Mesenchymal stem cell (in vitro differentiated cells and primary cell): ENCODE measurements around the gene GALK1.
A peak's percentile ranks its signal among the peaks of the same experiment; 100 is the strongest.
"Not testable (repeated sequence)": the region's sequence is repeated elsewhere in the genome, so short reads cannot be mapped to it uniquely, and the experiment has no call there.

Experiments used
- DNase-seq: peaks from one replicate; pipeline ENCODE4 v3.0.0-alpha.2; 2013
- H2AFZ ChIP-seq: one replicate; pipeline ENCODE4 v1.6.1; 2013; ENCODE audit warnings: low read depth, mild to moderate bottlenecking, control low read depth, inconsistent platforms, low read length, moderate library complexity
- H2AK5ac ChIP-seq: 2 replicates; pipeline ENCODE4 v1.6.1; 2013; ENCODE audit warnings: low read length, moderate library complexity, mild to moderate bottlenecking, inconsistent platforms; ENCODE audit not compliant: severe bottlenecking
- H2BK120ac ChIP-seq: one replicate; pipeline ENCODE4 v1.6.1; 2013; ENCODE audit warnings: low read depth, mild to moderate bottlenecking, inconsistent platforms, low read length, moderate library complexity
- H2BK12ac ChIP-seq, 2 experiments: one replicate each; pipeline ENCODE4 v1.6.1; 2013; ENCODE audit warnings: inconsistent platforms in 2 of 2, low read length in 2 of 2, mild to moderate bottlenecking in 2 of 2, moderate library complexity in 2 of 2, control low read depth in 1 of 2
- H2BK15ac ChIP-seq: one replicate; pipeline ENCODE4 v1.6.1; 2013; ENCODE audit warnings: mild to moderate bottlenecking, low read depth, inconsistent platforms; ENCODE audit not compliant: poor library complexity, severe bottlenecking
- H2BK5ac ChIP-seq: 2 replicates; pipeline ENCODE4 v1.6.1; 2013; ENCODE audit warnings: low read depth, mild to moderate bottlenecking, low read length, control low read depth, inconsistent platforms; ENCODE audit not compliant: poor library complexity, severe bottlenecking
- H3K14ac ChIP-seq, 2 experiments: one replicate each; pipeline ENCODE4 v1.6.1; 2013; ENCODE audit warnings: inconsistent platforms in 2 of 2, low read length in 2 of 2, control low read depth in 1 of 2, mild to moderate bottlenecking in 1 of 2, moderate library complexity in 1 of 2
- H3K18ac ChIP-seq, 2 experiments: one replicate each; pipeline ENCODE4 v1.6.1; 2013; ENCODE audit warnings: inconsistent platforms in 2 of 2, low read length in 2 of 2, control low read depth in 1 of 2, low read depth in 1 of 2, mild to moderate bottlenecking in 1 of 2
- H3K23ac ChIP-seq, 2 experiments: one replicate each; pipeline ENCODE4 v1.6.1; 2013; ENCODE audit warnings: inconsistent platforms in 2 of 2, low read length in 2 of 2, mild to moderate bottlenecking in 2 of 2, moderate library complexity in 2 of 2, control low read depth in 1 of 2
- H3K27ac ChIP-seq: 2 replicates; pipeline ENCODE4 v1.5.1; 2013; ENCODE audit warnings: mild to moderate bottlenecking, moderate library complexity, low read length, control low read depth, inconsistent platforms; ENCODE audit not compliant: poor library complexity, severe bottlenecking
- H3K27me3 ChIP-seq, 2 experiments: 2 replicates each; pipeline versions ENCODE4 v1.6.1 to v1.7.0; 2013; ENCODE audit warnings: low read length in 2 of 2, mild to moderate bottlenecking in 2 of 2, moderate library complexity in 2 of 2, control low read depth in 1 of 2, inconsistent platforms in 1 of 2; ENCODE audit not compliant: control insufficient read depth in 1 of 2, insufficient read depth in 1 of 2
- H3K36me3 ChIP-seq, 2 experiments: 2 replicates each; pipeline versions ENCODE4 v1.6.1 to v1.7.0; 2013; ENCODE audit warnings: low read length in 2 of 2, control low read depth in 1 of 2, inconsistent platforms in 1 of 2, low read depth in 1 of 2, mild to moderate bottlenecking in 1 of 2; ENCODE audit not compliant: insufficient read depth in 2 of 2, control insufficient read depth in 1 of 2
- H3K4ac ChIP-seq, 2 experiments: one replicate each; pipeline ENCODE4 v1.6.1; 2013; ENCODE audit warnings: inconsistent platforms in 2 of 2, low read length in 2 of 2, mild to moderate bottlenecking in 2 of 2, moderate library complexity in 2 of 2, control low read depth in 1 of 2, low read depth in 1 of 2
- H3K4me1 ChIP-seq: 2 replicates; pipeline ENCODE4 v1.6.1; 2013; ENCODE audit warnings: low read depth, low read length, control low read depth; ENCODE audit not compliant: control insufficient read depth, insufficient read depth
- H3K4me2 ChIP-seq: 2 replicates; pipeline ENCODE4 v1.6.1; 2013; ENCODE audit warnings: low read length, mild to moderate bottlenecking, inconsistent platforms; ENCODE audit not compliant: poor library complexity, severe bottlenecking
- H3K4me3 ChIP-seq, 2 experiments: 2 replicates each; pipeline versions ENCODE4 v1.5.1 to v1.7.0; 2013; ENCODE audit warnings: low read length in 2 of 2, mild to moderate bottlenecking in 2 of 2, control low read depth in 1 of 2, low read depth in 1 of 2; ENCODE audit not compliant: insufficient read depth in 1 of 2
- H3K79me1 ChIP-seq: replicated peaks from 2 replicates; pipeline ENCODE4 v1.6.1; 2013; ENCODE audit warnings: mild to moderate bottlenecking, control low read depth, low read length, inconsistent platforms; ENCODE audit not compliant: poor library complexity, severe bottlenecking
- H3K9ac ChIP-seq: 2 replicates; pipeline ENCODE4 v1.7.0; 2013; ENCODE audit warnings: mild to moderate bottlenecking, low read length, moderate library complexity
- H3K9me3 ChIP-seq: 2 replicates; pipeline ENCODE4 v1.7.0; 2013; ENCODE audit warnings: mild to moderate bottlenecking, low read length; ENCODE audit not compliant: control insufficient read depth
- H4K8ac ChIP-seq: one replicate; pipeline ENCODE4 v1.6.1; 2013; ENCODE audit warnings: inconsistent platforms, mild to moderate bottlenecking, low read length, moderate library complexity
- H4K91ac ChIP-seq: one replicate; pipeline ENCODE4 v1.6.1; 2013; ENCODE audit warnings: mild to moderate bottlenecking, low read length, inconsistent platforms
- WGBS: methylation state at CpG from one replicate; pipeline ENCODE4 v1.1.7; 2013; ENCODE audit warnings: mixed read lengths; 5-methylcytosine and 5-hydroxymethylcytosine counted together

The GALK1 gene

GRCh38 chr17:75812096-75813013 is 47.4 kb upstream of the GALK1 start:
- H2BK15ac ChIP-seq = peak overlapping the region; percentile 2
- no peak overlapping the region for H2BK120ac ChIP-seq
- H2BK12ac ChIP-seq = no peak overlapping the region
- no peaks in the 10 kb centered on the region for H3K27me3 ChIP-seq
- no peak overlapping the region for H3K9ac ChIP-seq
- H3K14ac ChIP-seq = no peak overlapping the region
- H3K36me3 ChIP-seq = peaks cover 57 to 68% of the 10 kb centered on the region in 2 experiments
- H3K4me1 ChIP-seq = peaks cover 23% of the 10 kb centered on the region
- no peak overlapping the region for H2AK5ac ChIP-seq
- no peak overlapping the region for H3K18ac ChIP-seq
- H3K4me2 ChIP-seq = no peak overlapping the region
- H3K27ac ChIP-seq = no peak overlapping the region
- H3K9me3 ChIP-seq = no peaks in the 10 kb centered on the region
- no peak overlapping the region for H3K4ac ChIP-seq
- no peak overlapping the region for H3K23ac ChIP-seq
- peaks cover 37% of the 10 kb centered on the region for H3K79me1 ChIP-seq
- no peak overlapping the region for H2BK5ac ChIP-seq
- H4K91ac ChIP-seq = peak overlapping the region; percentile 7
- DNase-seq = no peak
- H3K4me3 ChIP-seq = no peak overlapping the region
- 94% methylated on average over 27 of the region's 27 CpGs for WGBS
- H4K8ac ChIP-seq = no peak overlapping the region
- no peak overlapping the region for H2AFZ ChIP-seq

- H3K27me3 ChIP-seq = no peaks in the 10 kb centered on the region
- WGBS = 93% methylated on average over 7 of the region's 7 CpGs
- no peak for DNase-seq
- H3K27ac ChIP-seq = no peak overlapping the region
- no peak overlapping the region for H4K8ac ChIP-seq
- H4K91ac ChIP-seq = no peak overlapping the region
- H3K36me3 ChIP-seq = peaks cover 46 to 57% of the 10 kb centered on the region in 2 experiments
- no peak overlapping the region for H3K4me3 ChIP-seq
- H3K4ac ChIP-seq = no peak overlapping the region
- H2BK120ac ChIP-seq = no peak overlapping the region
- no peak overlapping the region for H2BK15ac ChIP-seq
- H3K79me1 ChIP-seq = peaks cover 35% of the 10 kb centered on the region
- H2AK5ac ChIP-seq = no peak overlapping the region
- H3K9ac ChIP-seq = no peak overlapping the region
- no peaks in the 10 kb centered on the region for H3K9me3 ChIP-seq
- H3K23ac ChIP-seq = no peak overlapping the region
- H3K4me2 ChIP-seq = no peak overlapping the region
- no peak overlapping the region for H2AFZ ChIP-seq
- no peak overlapping the region for H3K18ac ChIP-seq
- H3K14ac ChIP-seq = no peak overlapping the region
- H2BK5ac ChIP-seq = no peak overlapping the region
- H2BK12ac ChIP-seq = no peak overlapping the region
- H3K4me1 ChIP-seq = peaks cover 23% of the 10 kb centered on the region
Observed at GRCh38 chr17:75811174-75811573, 46.2 kb upstream of the GALK1 start.

GRCh38 chr17:75810756-75811155 is 45.8 kb upstream of the GALK1 start:
- H3K79me1 ChIP-seq = peaks cover 36% of the 10 kb centered on the region
- H2BK5ac ChIP-seq, H2BK12ac ChIP-seq, H3K4ac ChIP-seq, H3K4me3 ChIP-seq, H2AFZ ChIP-seq, H2AK5ac ChIP-seq, H3K27ac ChIP-seq, H3K27me3 ChIP-seq, H4K8ac ChIP-seq, H2BK15ac ChIP-seq, H2BK120ac ChIP-seq, H3K14ac ChIP-seq, H3K9ac ChIP-seq, H3K18ac ChIP-seq, H4K91ac ChIP-seq, H3K23ac ChIP-seq, H3K4me2 ChIP-seq, H3K9me3 ChIP-seq, DNase-seq: not testable (repeated sequence)
- WGBS = 99% methylated on average over 11 of the region's 11 CpGs
- H3K36me3 ChIP-seq = peaks cover 43 to 54% of the 10 kb centered on the region in 2 experiments
- H3K4me1 ChIP-seq = peaks cover 23% of the 10 kb centered on the region

- H3K14ac ChIP-seq = no peak overlapping the region
- peaks cover 21% of the 10 kb centered on the region for H3K4me1 ChIP-seq
- H3K4me3 ChIP-seq = no peak overlapping the region
- H3K79me1 ChIP-seq = peaks cover 37% of the 10 kb centered on the region
- no peak overlapping the region for H2BK120ac ChIP-seq
- H2AK5ac ChIP-seq = no peak overlapping the region
- no peaks in the 10 kb centered on the region for H3K27me3 ChIP-seq
- no peak overlapping the region for H3K18ac ChIP-seq
- no peak overlapping the region for H3K27ac ChIP-seq
- H4K91ac ChIP-seq = no peak overlapping the region
- H3K23ac ChIP-seq = no peak overlapping the region
- H3K4ac ChIP-seq = no peak overlapping the region
- no peak overlapping the region for H3K4me2 ChIP-seq
- 98% methylated on average over 2 of the region's 5 CpGs for WGBS
- H2BK15ac ChIP-seq = no peak overlapping the region
- H2BK12ac ChIP-seq = peak overlapping the region in 1 of 2 experiments; percentile 18
- peaks cover 43 to 53% of the 10 kb centered on the region in 2 experiments for H3K36me3 ChIP-seq
- no peaks in the 10 kb centered on the region for H3K9me3 ChIP-seq
- peak overlapping the region; percentile 61 for H3K9ac ChIP-seq
- no peak overlapping the region for H4K8ac ChIP-seq
- DNase-seq = no peak
- H2AFZ ChIP-seq = no peak overlapping the region
- no peak overlapping the region for H2BK5ac ChIP-seq
Observed at GRCh38 chr17:75810216-75810615, 45.2 kb upstream of the GALK1 start.
